HepG2 (cell line): ENCODE results near the gene MAML1. TPM values are rescaled to one million over a fixed set of nuclear protein-coding genes. Genes with fewer than 3 reads are reported as not detected.

Experiments used
- AHR ChIP-seq: IDR thresholded peaks from 2 replicates; pipeline ENCODE4 v1.6.1; 2018; ENCODE audit warnings: missing genetic modification reagents, missing compliant biosample characterization
- DRAP1 ChIP-seq: IDR thresholded peaks from 2 replicates; pipeline ENCODE4 v1.6.1; 2016; ENCODE audit warnings: missing genetic modification reagents, missing compliant biosample characterization
- ELF3 ChIP-seq: IDR thresholded peaks from 2 replicates; pipeline ENCODE4 v1.6.1; 2016; ENCODE audit warnings: missing genetic modification reagents, missing compliant biosample characterization
- EP300 ChIP-seq, 3 experiments: sonication (generic) in 1 of 3; formaldehyde crosslinking in 1 of 3; IDR thresholded peaks; 2 replicates each; pipeline versions ENCODE4 v1.5.1 to v1.6.1; 2011 to 2020; ENCODE audit warnings: low read depth in 2 of 3, low read length in 2 of 3, borderline replicate concordance in 1 of 3, improper control_type of control experiment in 1 of 3, mild to moderate bottlenecking in 1 of 3, missing genetic modification reagents in 1 of 3, moderate library complexity in 1 of 3
- FOXA1 ChIP-seq, 2 experiments: fragments of 450-650 bp in 1 of 2; sonication (generic) in 1 of 2; formaldehyde crosslinking in 1 of 2; IDR thresholded peaks; 2 replicates each; pipeline versions ENCODE4 v1.4.0 to v1.6.1; 2016 to 2020; ENCODE audit warnings: missing genetic modification reagents in 1 of 2
- GFI1 ChIP-seq: sonication (generic); formaldehyde crosslinking; IDR thresholded peaks from 2 replicates; pipeline ENCODE4 v1.5.0; 2020; ENCODE audit warnings: missing genetic modification reagents, mild to moderate bottlenecking, borderline replicate concordance
- HNF4A ChIP-seq: sonication (generic); formaldehyde crosslinking; IDR thresholded peaks from 2 replicates; pipeline ENCODE4 v1.4.0; 2020; ENCODE audit warnings: missing genetic modification reagents
- HOXA3 ChIP-seq: sonication (generic); formaldehyde crosslinking; IDR thresholded peaks from 2 replicates; pipeline ENCODE4 v1.5.0; 2020; ENCODE audit warnings: missing genetic modification reagents
- NFKBIZ ChIP-seq: IDR thresholded peaks from 2 replicates; pipeline ENCODE4 v1.6.1; 2018; ENCODE audit warnings: missing genetic modification reagents, missing compliant biosample characterization
- NR2C2 ChIP-seq: sonication (generic); formaldehyde crosslinking; IDR thresholded peaks from 2 replicates; pipeline ENCODE4 v1.4.0; 2020; ENCODE audit warnings: missing genetic modification reagents, mild to moderate bottlenecking, moderate library complexity, borderline replicate concordance
- ONECUT2 ChIP-seq: sonication (generic); formaldehyde crosslinking; IDR thresholded peaks from 2 replicates; pipeline ENCODE4 v1.4.0; 2020; ENCODE audit warnings: missing genetic modification reagents
- REPIN1 ChIP-seq: sonication (generic); formaldehyde crosslinking; IDR thresholded peaks from 2 replicates; pipeline ENCODE4 v1.8.0; 2022; ENCODE audit warnings: missing genetic modification reagents, low read depth, mild to moderate bottlenecking, borderline replicate concordance
- RFXANK ChIP-seq: IDR thresholded peaks from 2 replicates; pipeline ENCODE4 v1.6.1; 2016
- SAP130 ChIP-seq: IDR thresholded peaks from 2 replicates; pipeline ENCODE4 v1.6.1; 2016; ENCODE audit warnings: low read depth
- SIX1 ChIP-seq: sonication (generic); formaldehyde crosslinking; IDR thresholded peaks from 2 replicates; pipeline ENCODE4 v1.4.0; 2020; ENCODE audit warnings: missing genetic modification reagents, borderline replicate concordance
- SMARCC2 ChIP-seq: fragments of 450-650 bp; IDR thresholded peaks from 2 replicates; pipeline ENCODE4 v1.6.1; 2017; ENCODE audit warnings: antibody characterized with exemption, mild to moderate bottlenecking
- ZBTB21 ChIP-seq: sonication (generic); formaldehyde crosslinking; IDR thresholded peaks from 2 replicates; pipeline ENCODE4 v1.4.0; 2020; ENCODE audit warnings: missing genetic modification reagents
- ZBTB3 ChIP-seq: sonication (generic); formaldehyde crosslinking; IDR thresholded peaks from 2 replicates; pipeline ENCODE4 v1.4.0; 2020; ENCODE audit warnings: low read depth, mild to moderate bottlenecking, moderate library complexity, missing genetic modification reagents, borderline replicate concordance
- ZFX ChIP-seq: sonication (generic); formaldehyde crosslinking; IDR thresholded peaks from 2 replicates; pipeline ENCODE4 v1.4.0; 2020; ENCODE audit warnings: mild to moderate bottlenecking, low read depth, missing genetic modification reagents, moderate library complexity
- ZMYM3 ChIP-seq: sonication (generic); formaldehyde crosslinking; IDR thresholded peaks from 2 replicates; pipeline ENCODE4 v1.5.1; 2020; ENCODE audit warnings: mild to moderate bottlenecking, missing genetic modification reagents
- ZNF253 ChIP-seq: sonication (generic); formaldehyde crosslinking; IDR thresholded peaks from 2 replicates; pipeline ENCODE4 v1.8.0; 2022; ENCODE audit warnings: mild to moderate bottlenecking, missing genetic modification reagents, borderline replicate concordance
- ZNF3 ChIP-seq: IDR thresholded peaks from 2 replicates; pipeline ENCODE4 v1.7.0; 2017; ENCODE audit warnings: inconsistent platforms
- ZNF577 ChIP-seq: sonication (generic); formaldehyde crosslinking; IDR thresholded peaks from 2 replicates; pipeline ENCODE4 v1.4.0; 2020; ENCODE audit warnings: mild to moderate bottlenecking, low read depth, missing genetic modification reagents, borderline replicate concordance
- ZNF580 ChIP-seq: IDR thresholded peaks from 2 replicates; pipeline ENCODE4 v1.6.1; 2016; ENCODE audit warnings: low read depth, borderline replicate concordance
- ZNF589 ChIP-seq: sonication (generic); formaldehyde crosslinking; conservative IDR thresholded peaks from 2 replicates; pipeline ENCODE4 v1.8.0; 2022; ENCODE audit warnings: mild to moderate bottlenecking, moderate library complexity, missing genetic modification reagents
- ZNF614 ChIP-seq: IDR thresholded peaks from 2 replicates; pipeline ENCODE4 v1.6.1; 2018; ENCODE audit warnings: missing biosample characterization, missing genetic modification reagents, inconsistent platforms, borderline replicate concordance
- ZNF724P ChIP-seq: sonication (generic); formaldehyde crosslinking; IDR thresholded peaks from 2 replicates; pipeline ENCODE4 v1.8.0; 2022; ENCODE audit warnings: missing genetic modification reagents, borderline replicate concordance
- polyA plus RNA-seq, 8 experiments: library from polyadenylated mRNA; depleted of rRNA in 3 of 8; stranded (reverse) in 7 of 8; unstranded in 1 of 8; fragments of >200 nt; fragmentation: Illumina TruSeq in 4 of 8; extraction: Trizol in 4 of 8; gene quantifications; 2 replicates each; pipeline versions ENCODE4 v1.2.1 to v1.2.3, GENCODE V29; 2011 to 2016; ENCODE audit warnings: low read depth in 4 of 8, missing spikeins in 1 of 8, mixed read lengths in 1 of 8; ENCODE audit not compliant: insufficient read depth in 1 of 8
- total RNA-seq, 5 experiments: library from RNA; depleted of rRNA; stranded (reverse); fragments of >200 nt; fragmentation: Illumina TruSeq; extraction: Trizol; gene quantifications; 2 replicates each; pipeline ENCODE4 v1.2.3, GENCODE V29; 2016; ENCODE audit warnings: low read depth in 1 of 5
- TF ChIP-seq, protein P1 (sequence below): IDR thresholded peaks from 2 replicates; pipeline ENCODE4 v1.6.1; 2012; ENCODE audit warnings: low read depth, low read length, improper control_type of control experiment

MAML1 gene
- total and polyA plus RNA-seq, 2 of the 13 experiments (the other 11 are each of a cell fraction or from before 2014, with no cell fraction given): 10.0 to 10.8 TPM

- TF ChIP-seq EP300 (IDR thresholded peaks at IDR 0.05; ENCODE audit: low read depth in 2 of 2, low read length in 2 of 2) (peak in 1 of 2 experiments; percentile 56; a peak in 2 of 4 replicates), EP300 (CRISPR knock-in tag; IDR thresholded peaks at IDR 0.05; ENCODE audit: borderline replicate concordance) (no peak; the same call in 1 of the 2 replicates), GFI1 (CRISPR knock-in tag) (0 out of 2 replicates have a peak, but pooled peaks have one; percentile 41), DRAP1 (CRISPR knock-in tag) (0 out of 2 replicates have a peak, but pooled peaks have one; percentile 24), ZBTB21 (CRISPR knock-in tag) (0 out of 2 replicates have a peak, but pooled peaks have one; percentile 14), ZNF577 (CRISPR knock-in tag) (no peak), SAP130 (CRISPR knock-in tag) (peak; percentile 84), ZNF724P (CRISPR knock-in tag) (no peak), ZMYM3 (CRISPR knock-in tag) (peak; percentile 45; the same call in 1 of the 2 replicates), REPIN1 (CRISPR knock-in tag) (peak; percentile 60; the same call in 1 of the 2 replicates), NR2C2 (peak; percentile 29; the same call in 1 of the 2 replicates), ZNF3 (CRISPR knock-in tag) (no peak), ZBTB3 (CRISPR knock-in tag) (no peak), AHR (CRISPR knock-in tag) (no peak), RFXANK (CRISPR knock-in tag) (0 out of 2 replicates have a peak, but pooled peaks have one; percentile 51), NFKBIZ (CRISPR knock-in tag) (no peak), HOXA3 (peak; percentile 38; the same call in 1 of the 2 replicates), SIX1 (CRISPR knock-in tag) (no peak), ZFX (CRISPR knock-in tag) (peak; percentile 20; the same call in 1 of the 2 replicates), ZNF580 (CRISPR knock-in tag) (0 out of 2 replicates have a peak, but pooled peaks have one; percentile 49), SMARCC2 (no peak), ONECUT2 (CRISPR knock-in tag) (no peak), HNF4A (CRISPR knock-in tag) (peak; percentile 85), FOXA1 (IDR thresholded peaks at IDR 0.05) (no peak), FOXA1 (CRISPR knock-in tag; IDR thresholded peaks at IDR 0.05) (no peak), ZNF253 (no peak), ELF3 (peak; percentile 75), ZNF589 (no peak), ZNF614 (CRISPR knock-in tag) (0 out of 2 replicates have a peak, but pooled peaks have one; percentile 78)
- TF ChIP-seq, protein P1, sequence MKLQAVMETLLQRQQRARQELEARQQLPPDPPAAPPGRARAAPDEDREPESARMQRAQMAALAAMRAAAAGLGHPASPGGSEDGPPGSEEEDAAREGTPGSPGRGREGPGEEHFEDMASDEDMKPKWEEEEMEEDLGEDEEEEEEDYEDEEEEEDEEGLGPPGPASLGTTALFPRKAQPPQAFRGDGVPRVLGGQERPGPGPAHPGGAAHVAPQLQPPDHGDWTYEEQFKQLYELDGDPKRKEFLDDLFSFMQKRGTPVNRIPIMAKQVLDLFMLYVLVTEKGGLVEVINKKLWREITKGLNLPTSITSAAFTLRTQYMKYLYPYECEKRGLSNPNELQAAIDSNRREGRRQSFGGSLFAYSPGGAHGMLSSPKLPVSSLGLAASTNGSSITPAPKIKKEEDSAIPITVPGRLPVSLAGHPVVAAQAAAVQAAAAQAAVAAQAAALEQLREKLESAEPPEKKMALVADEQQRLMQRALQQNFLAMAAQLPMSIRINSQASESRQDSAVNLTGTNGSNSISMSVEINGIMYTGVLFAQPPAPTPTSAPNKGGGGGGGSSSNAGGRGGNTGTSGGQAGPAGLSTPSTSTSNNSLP: no peak
These were observed 22.4 kb downstream of the MAML1 start (continued) for GRCh38 chr5:179755022-179755421.
